Upper lobe of right lung (tissue), 1 donor: Measurements from ENCODE around the gene PLCH1. TPM values are rescaled to one million over a fixed set of nuclear protein-coding genes. Genes with fewer than 3 reads are reported as not detected.
A peak's percentile ranks its signal among the peaks of the same experiment; 100 is the strongest.

Experiments
- ATAC-seq: fragments of 200-7000 bp; cut with Tn5 transposase; one replicate; pipeline ENCODE4 v1.9.1; 2020; ENCODE audit warnings: mild to moderate bottlenecking, moderate library complexity
- DNase-seq: peaks from one replicate; pipeline ENCODE4 v3.0.0-alpha.2; 2020
- H3K27ac ChIP-seq: fragments of 200-600 bp; one replicate; pipeline ENCODE4 v1.8.0; 2022
- H3K27me3 ChIP-seq: fragments of 200-600 bp; one replicate; pipeline ENCODE4 v1.8.0; 2022; ENCODE audit warnings: mild to moderate bottlenecking
- H3K36me3 ChIP-seq: fragments of 200-600 bp; one replicate; pipeline ENCODE4 v1.8.0; 2022
- H3K4me1 ChIP-seq: fragments of 200-600 bp; one replicate; pipeline ENCODE4 v1.8.0; 2022
- H3K4me3 ChIP-seq: fragments of 200-600 bp; one replicate; pipeline ENCODE4 v1.8.0; 2022; ENCODE audit warnings: mild to moderate bottlenecking
- H3K9me3 ChIP-seq: fragments of 200-600 bp; one replicate; pipeline ENCODE4 v1.8.0; 2022
- intact Hi-C: fragments of 100-400 bp; cut with DNase I; formaldehyde crosslinking; loops from one replicate; pipeline ENCODE4 v1.11.0; 2022
- total RNA-seq: library from RNA; stranded (reverse); fragmentation: NEBNext Ultra II Directional; extraction: Animal tissue kit (Norgen Biotek cat#: 25700); gene quantifications from one replicate; pipeline ENCODE4 v1.2.1, GENCODE V29; 2021
- TF ChIP-seq, protein P1 (sequence below): fragments of 200-600 bp; IDR thresholded peaks from one replicate; pipeline ENCODE4 v1.8.0; 2022; ENCODE audit warnings: antibody characterized with exemption
- donor health status: DM: no; HTN: yes; CAD: no; lungs with severe emphysema.

PLCH1 gene
- total RNA-seq, 1 donor from 2014 or later, result 12.1 TPM

DNA sequence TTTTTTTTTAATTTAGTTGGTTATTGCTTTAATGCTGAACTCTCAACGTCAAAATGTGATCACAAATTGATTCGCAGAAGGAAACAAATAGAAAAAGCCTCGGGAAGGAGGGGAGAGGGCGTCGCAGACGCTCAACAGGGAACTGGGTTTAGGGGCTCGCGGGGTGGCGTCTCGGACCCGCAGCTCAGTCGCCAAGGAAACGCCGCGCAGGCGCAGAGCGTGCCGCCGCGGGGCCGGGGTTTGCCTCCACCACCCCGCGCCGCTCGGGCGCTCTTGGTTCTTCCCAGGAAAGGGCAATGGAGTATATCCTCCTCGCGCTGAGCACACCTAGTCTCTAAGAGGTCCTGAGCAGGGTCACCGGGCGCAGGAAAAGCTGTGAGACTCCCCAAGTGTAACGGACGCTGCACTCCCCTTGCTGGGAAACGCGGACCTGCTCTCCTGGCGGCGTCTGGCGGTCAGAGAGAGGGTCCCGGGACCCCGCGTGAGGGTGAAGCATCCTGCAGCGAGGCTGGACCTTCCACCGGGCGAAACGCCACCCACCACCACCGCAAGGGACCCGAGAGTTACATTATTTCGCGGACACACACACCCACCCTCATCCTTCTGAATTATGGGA lies 753 bp downstream of the PLCH1 start:
- H3K9me3 ChIP-seq, result no peaks in the 10 kb centered on the region
- TF ChIP-seq, protein P1, sequence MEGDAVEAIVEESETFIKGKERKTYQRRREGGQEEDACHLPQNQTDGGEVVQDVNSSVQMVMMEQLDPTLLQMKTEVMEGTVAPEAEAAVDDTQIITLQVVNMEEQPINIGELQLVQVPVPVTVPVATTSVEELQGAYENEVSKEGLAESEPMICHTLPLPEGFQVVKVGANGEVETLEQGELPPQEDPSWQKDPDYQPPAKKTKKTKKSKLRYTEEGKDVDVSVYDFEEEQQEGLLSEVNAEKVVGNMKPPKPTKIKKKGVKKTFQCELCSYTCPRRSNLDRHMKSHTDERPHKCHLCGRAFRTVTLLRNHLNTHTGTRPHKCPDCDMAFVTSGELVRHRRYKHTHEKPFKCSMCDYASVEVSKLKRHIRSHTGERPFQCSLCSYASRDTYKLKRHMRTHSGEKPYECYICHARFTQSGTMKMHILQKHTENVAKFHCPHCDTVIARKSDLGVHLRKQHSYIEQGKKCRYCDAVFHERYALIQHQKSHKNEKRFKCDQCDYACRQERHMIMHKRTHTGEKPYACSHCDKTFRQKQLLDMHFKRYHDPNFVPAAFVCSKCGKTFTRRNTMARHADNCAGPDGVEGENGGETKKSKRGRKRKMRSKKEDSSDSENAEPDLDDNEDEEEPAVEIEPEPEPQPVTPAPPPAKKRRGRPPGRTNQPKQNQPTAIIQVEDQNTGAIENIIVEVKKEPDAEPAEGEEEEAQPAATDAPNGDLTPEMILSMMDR, result no peak
- H3K27me3 ChIP-seq, result peaks cover 43% of the 10 kb centered on the region
- intact Hi-C loops, result no loop called here
- H3K36me3 ChIP-seq, result no peaks in the 10 kb centered on the region
- H3K4me1 ChIP-seq, result peaks cover 22% of the 10 kb centered on the region
- peak; percentile 83 for ATAC-seq
- peak overlapping the region; percentile 71 for H3K27ac ChIP-seq
- peak overlapping the region; percentile 61 for H3K4me3 ChIP-seq
- peak; percentile 90 for DNase-seq

DNA sequence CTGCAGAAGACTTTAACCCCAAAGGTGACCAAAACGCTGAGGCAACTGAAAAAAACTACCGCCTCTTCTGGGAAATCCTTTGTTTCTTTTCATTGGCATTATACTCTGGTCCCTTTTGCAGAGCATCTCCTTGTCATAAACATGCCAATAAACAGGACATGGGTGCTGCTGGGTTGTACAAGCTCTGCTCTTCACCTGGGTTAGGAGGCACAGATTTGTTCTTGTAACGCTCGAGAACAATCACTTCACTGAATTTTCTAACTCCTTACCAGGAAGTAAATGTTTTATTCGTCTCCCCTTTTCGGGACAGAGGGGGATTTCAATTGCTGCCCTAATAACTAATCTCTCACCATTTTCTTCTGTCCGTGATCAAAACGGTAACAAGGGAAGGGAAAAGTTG lies 1.3 kb downstream of the PLCH1 start:
- H3K9me3 ChIP-seq, result no peaks in the 10 kb centered on the region
- peak overlapping the region; percentile 61 for H3K4me3 ChIP-seq
- H3K27ac ChIP-seq, result peak overlapping the region; percentile 71
- H3K36me3 ChIP-seq, result no peaks in the 10 kb centered on the region
- DNase-seq, result no peak
- ATAC-seq, result no peak
- H3K27me3 ChIP-seq, result peaks cover 43% of the 10 kb centered on the region
- peaks cover 22% of the 10 kb centered on the region for H3K4me1 ChIP-seq
- intact Hi-C loops, result no loop called here
- TF ChIP-seq, protein P1, result no peak

DNA sequence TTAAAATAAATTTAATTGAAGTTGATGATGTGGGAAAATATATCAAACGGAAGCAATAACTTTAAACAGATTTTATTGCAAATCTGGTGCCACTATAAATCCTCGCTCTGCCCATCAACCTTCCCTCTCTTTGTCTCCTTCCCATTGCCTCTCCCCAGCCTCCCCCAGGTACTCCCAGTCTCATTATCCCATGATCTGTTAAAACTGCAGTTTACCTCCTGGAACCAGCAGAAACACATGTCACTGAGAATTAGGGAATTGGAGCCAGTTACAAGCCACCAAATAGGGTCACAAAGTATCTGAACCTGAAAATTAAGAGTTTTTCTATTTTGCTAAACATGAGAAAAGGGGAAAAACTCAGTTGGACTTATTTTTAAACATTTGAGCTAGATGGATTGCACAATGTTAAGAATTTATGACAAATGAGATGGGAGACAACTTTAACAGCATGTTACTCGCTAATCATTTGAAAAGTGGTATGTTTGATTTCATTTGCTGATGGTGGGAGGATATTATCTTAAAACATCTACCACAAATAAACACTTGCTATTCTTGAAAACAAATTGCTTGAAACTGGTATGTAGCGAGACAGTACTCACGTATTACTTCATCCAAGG lies 2.4 kb downstream of the PLCH1 start:
- H3K4me3 ChIP-seq, result peak overlapping the region; percentile 61
- TF ChIP-seq, protein P1, result no peak
- intact Hi-C loops, result no loop called here
- peaks cover 22% of the 10 kb centered on the region for H3K4me1 ChIP-seq
- H3K27ac ChIP-seq, result peak overlapping the region; percentile 71
- DNase-seq, result no peak
- H3K27me3 ChIP-seq, result peaks cover 47% of the 10 kb centered on the region
- ATAC-seq, result no peak
- H3K9me3 ChIP-seq, result no peaks in the 10 kb centered on the region
- H3K36me3 ChIP-seq, result no peaks in the 10 kb centered on the region

DNA sequence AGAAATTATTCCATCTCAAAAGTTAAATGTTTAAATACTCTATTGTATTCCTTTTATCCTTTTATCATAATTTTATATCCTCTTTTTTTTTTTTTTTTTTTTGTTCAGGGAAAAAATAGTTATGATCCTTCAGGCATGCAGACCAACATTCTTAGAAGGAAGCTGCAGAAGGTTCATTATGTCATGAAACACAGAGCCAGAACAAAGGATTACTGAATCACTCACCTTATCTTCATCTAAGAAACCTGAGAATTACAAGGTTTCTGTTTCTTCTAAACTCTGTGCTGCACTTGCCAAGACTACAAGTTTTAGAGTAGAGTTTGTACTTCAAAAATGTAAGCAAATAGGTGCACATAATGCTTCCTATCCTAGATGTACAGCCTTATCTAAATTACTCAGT lies 3.3 kb downstream of the PLCH1 start:
- no peak for DNase-seq
- Histone ChIP-seq H3K36me3 (no peaks in the 10 kb centered on the region), H3K27me3 (peaks cover 42% of the 10 kb centered on the region), H3K27ac (no peak overlapping the region), H3K4me3 (no peak overlapping the region), H3K4me1 (peaks cover 22% of the 10 kb centered on the region), H3K9me3 (no peaks in the 10 kb centered on the region)
- intact Hi-C loops, result no loop called here
- TF ChIP-seq, protein P1, result no peak
- no peak for ATAC-seq

DNA sequence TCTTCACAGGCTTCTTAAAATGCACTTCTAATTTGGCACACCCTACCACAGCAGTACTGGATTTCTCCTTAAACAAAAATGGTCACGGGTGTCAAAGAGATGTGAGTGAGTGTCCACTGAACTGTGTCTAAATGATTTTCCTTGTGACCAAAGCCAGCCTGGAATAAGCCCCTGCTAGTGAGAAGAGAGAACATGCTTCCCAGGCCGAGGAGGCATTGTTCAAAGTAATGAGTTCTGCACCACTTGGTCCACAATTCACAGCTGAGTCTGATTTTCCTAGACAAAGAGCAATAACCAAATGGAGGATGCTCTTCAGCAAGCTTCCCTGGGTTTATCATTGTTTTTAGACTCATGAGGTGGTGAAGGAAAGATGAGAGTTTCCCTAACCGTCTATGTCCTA lies 3.8 kb downstream of the PLCH1 start:
- Histone ChIP-seq H3K27ac (no peak overlapping the region), H3K36me3 (no peaks in the 10 kb centered on the region), H3K9me3 (no peaks in the 10 kb centered on the region), H3K27me3 (peaks cover 37% of the 10 kb centered on the region), H3K4me1 (peaks cover 20% of the 10 kb centered on the region), H3K4me3 (no peak overlapping the region)
- intact Hi-C loops, result no loop called here
- TF ChIP-seq, protein P1, result no peak
- DNase-seq (no peak), ATAC-seq (no peak)
